GM18867 (cell line): Measurements from ENCODE around the gene KIR3DL1.
"Not testable (repeated sequence)": the region's sequence is repeated elsewhere in the genome, so short reads cannot be mapped to it uniquely, and the experiment has no call there.

Experiments used
- ATAC-seq: cut with Tn5 transposase; IDR thresholded peaks from one replicate; pipeline ENCODE4 v1.9.1; 2021; ENCODE audit warnings: mild to moderate bottlenecking, moderate library complexity; ENCODE audit not compliant: unreplicated experiment

KIR3DL1 gene

GRCh38 chr19:54816251-54816650 lies at the start of gene KIR3DL1:
TSS of gene KIR3DL1 (plus strand) at chr19:54816468.
- ATAC-seq = not testable (repeated sequence)

GRCh38 chr19:54769646-54770045 lies 46.6 kb upstream of the KIR3DL1 start, which contains the start of gene KIR2DL1:
TSS of gene KIR2DL1 (plus strand) at chr19:54769793. CDS start at chr19:54769851, 58 bp downstream.
- ATAC-seq = not testable (repeated sequence)

GRCh38 chr19:54770511-54770910 lies 45.8 kb upstream of the KIR3DL1 start:
- ATAC-seq = not testable (repeated sequence)

GRCh38 chr19:54771018-54771960 lies 45.0 kb upstream of the KIR3DL1 start:
- not testable (repeated sequence) for ATAC-seq

GRCh38 chr19:54772666-54773065 lies 43.6 kb upstream of the KIR3DL1 start:
- ATAC-seq = not testable (repeated sequence)

GRCh38 chr19:54775095-54775815 lies 41.0 kb upstream of the KIR3DL1 start:
- not testable (repeated sequence) for ATAC-seq

- not testable (repeated sequence) for ATAC-seq
These were observed 40.4 kb upstream of the KIR3DL1 start for GRCh38 chr19:54775830-54776229.

- ATAC-seq = not testable (repeated sequence)
These were observed 38.4 kb upstream of the KIR3DL1 start for GRCh38 chr19:54777851-54778250.

GRCh38 chr19:54778896-54779295 lies 37.4 kb upstream of the KIR3DL1 start:
- ATAC-seq = not testable (repeated sequence)

GRCh38 chr19:54782916-54783315 lies 33.4 kb upstream of the KIR3DL1 start:
- ATAC-seq = not testable (repeated sequence)

- ATAC-seq = not testable (repeated sequence)
These were observed 30.1 kb upstream of the KIR3DL1 start for GRCh38 chr19:54786091-54786723.

GRCh38 chr19:54788154-54788553 lies 28.1 kb upstream of the KIR3DL1 start:
- ATAC-seq = not testable (repeated sequence)

- ATAC-seq = no peak
These were observed 25.6 kb upstream of the KIR3DL1 start for GRCh38 chr19:54790711-54791110.

GRCh38 chr19:54791476-54791875 lies 24.8 kb upstream of the KIR3DL1 start:
- no peak for ATAC-seq

GRCh38 chr19:54792814-54793213 lies 23.5 kb upstream of the KIR3DL1 start:
- ATAC-seq = no peak

GRCh38 chr19:54795758-54796157 lies 20.5 kb upstream of the KIR3DL1 start:
- ATAC-seq = no peak

- no peak for ATAC-seq
These were observed 12.9 kb upstream of the KIR3DL1 start, which contains the start of gene KIR2DL4 for GRCh38 chr19:54803410-54803809. TSS of gene KIR2DL4 (plus strand) at chr19:54803610. CDS start at chr19:54803652, 42 bp downstream.

- ATAC-seq = no peak
These were observed 12.2 kb upstream of the KIR3DL1 start for GRCh38 chr19:54804101-54804500.

GRCh38 chr19:54804571-54804970 lies 11.7 kb upstream of the KIR3DL1 start:
- no peak for ATAC-seq

- ATAC-seq = no peak
These were observed 10.4 kb upstream of the KIR3DL1 start for GRCh38 chr19:54805665-54806515.
